Inflammatory macrophage treated with lipopolysaccharide for 4 hours (primary cell): ENCODE results near the gene CREB5.
"Not testable (repeated sequence)": the region's sequence is repeated elsewhere in the genome, so short reads cannot be mapped to it uniquely, and the experiment has no call there.

ENCODE experiments used
- DNase-seq: peaks from one replicate; pipeline ENCODE4 v3.0.0-alpha.2; 2020

CREB5 gene

GRCh38 chr7:28793381-28794085 is 381.2 kb downstream of the CREB5 start:
- DNase-seq, result no peak

- no peak for DNase-seq
Measured at GRCh38 chr7:28798274-28798673, 386.0 kb downstream of the CREB5 start.

GRCh38 chr7:28799619-28800018 is 387.3 kb downstream of the CREB5 start:
- peak; percentile 38 for DNase-seq

GRCh38 chr7:28800150-28800549 is 387.8 kb downstream of the CREB5 start:
- DNase-seq, result peak; percentile 98

GRCh38 chr7:28802450-28802849 is 390.1 kb downstream of the CREB5 start:
- no peak for DNase-seq

GRCh38 chr7:28804157-28804556 is 391.8 kb downstream of the CREB5 start:
- DNase-seq, result no peak

- no peak for DNase-seq
Measured at GRCh38 chr7:28804990-28805389, 392.7 kb downstream of the CREB5 start.

GRCh38 chr7:28806841-28807240 is 394.5 kb downstream of the CREB5 start:
- no peak for DNase-seq

- no peak for DNase-seq
Measured at GRCh38 chr7:28807396-28807994, 395.2 kb downstream of the CREB5 start.

GRCh38 chr7:28808796-28809533 is 396.6 kb downstream of the CREB5 start:
- peak; percentile 22 for DNase-seq

GRCh38 chr7:28811008-28811407 is 398.7 kb downstream of the CREB5 start:
- DNase-seq, result no peak

- DNase-seq, result peak; percentile 58
Measured at GRCh38 chr7:28811701-28812430, 399.5 kb downstream of the CREB5 start.

- no peak for DNase-seq
Measured at GRCh38 chr7:28812616-28813015, 400.3 kb downstream of the CREB5 start.

GRCh38 chr7:28813243-28813962 is 401.1 kb downstream of the CREB5 start:
- no peak for DNase-seq

- no peak for DNase-seq
Measured at GRCh38 chr7:28815369-28815927, 403.1 kb downstream of the CREB5 start.

- no peak for DNase-seq
Measured at GRCh38 chr7:28815928-28816373, 403.6 kb downstream of the CREB5 start.

- DNase-seq, result no peak
Measured at GRCh38 chr7:28818996-28819395, 406.7 kb downstream of the CREB5 start.

GRCh38 chr7:28823582-28823981 is 411.3 kb downstream of the CREB5 start:
- no peak for DNase-seq

- DNase-seq, result not testable (repeated sequence)
Measured at GRCh38 chr7:28825817-28826448, 413.6 kb downstream of the CREB5 start.

- DNase-seq, result no peak
Measured at GRCh38 chr7:28830846-28831245, 418.5 kb downstream of the CREB5 start.

GRCh38 chr7:28832669-28833068 is 420.4 kb downstream of the CREB5 start:
- no peak for DNase-seq

- DNase-seq, result peak; percentile 43
Measured at GRCh38 chr7:28835800-28836199, 423.5 kb downstream of the CREB5 start.
